ENCODE results near the gene SNRNP35.
A peak's percentile ranks its signal among the peaks of the same experiment; 100 is the strongest.

The SNRNP35 gene

GRCh38 chr12:123435636-123436016 lies 22.3 kb upstream of the SNRNP35 start:
- H3K4me1 ChIP-seq (ENCODE audit: control insufficient read depth, insufficient read depth, low read length): no peaks in the 10 kb centered on the region

GRCh38 chr12:123436017-123436964 lies 21.6 kb upstream of the SNRNP35 start, which contains the start of gene RILPL2:
Gene RILPL2, minus strand, starts transcription at chr12:123436684. Its CDS starts 264 bp downstream, at chr12:123436420.
- Histone ChIP-seq H3K9ac (ENCODE audit: low read depth, low read length) (no peak within 1 kb of the TSS), H3K4me1 (ENCODE audit: control insufficient read depth, insufficient read depth, low read length) (no peaks in the 10 kb centered on the region), H3K27me3 (ENCODE audit: control insufficient read depth, insufficient read depth, low read length) (peaks cover 24% of the 10 kb centered on the region), H3K9me3 (ENCODE audit: control insufficient read depth, insufficient read depth, low read length) (no peaks in the 10 kb centered on the region), H3K4me3 (ENCODE audit: low read depth, low read length) (peak within 1 kb of the TSS; percentile 93), H3K36me3 (ENCODE audit: control insufficient read depth, insufficient read depth, low read length) (no peaks in the 10 kb centered on the region), H3K27ac (ENCODE audit: low read depth, low read length) (peak within 1 kb of the TSS; percentile 28)

More at GRCh38 chr12:123435636-123436016, 22.3 kb upstream of the SNRNP35 start:
- Histone ChIP-seq H3K36me3 (ENCODE audit: control insufficient read depth, insufficient read depth, low read length) (no peaks in the 10 kb centered on the region), H3K27me3 (ENCODE audit: control insufficient read depth, insufficient read depth, low read length) (peaks cover 24% of the 10 kb centered on the region), H3K9ac (ENCODE audit: low read depth, low read length) (no peak overlapping the region), H3K27ac (ENCODE audit: low read depth, low read length) (no peak overlapping the region), H3K4me3 (ENCODE audit: low read depth, low read length) (peak overlapping the region; percentile 93), H3K9me3 (ENCODE audit: control insufficient read depth, insufficient read depth, low read length) (no peaks in the 10 kb centered on the region)

- Histone ChIP-seq H3K4me1 (ENCODE audit: control insufficient read depth, insufficient read depth, low read length) (peaks cover 7% of the 10 kb centered on the region), H3K27me3 (ENCODE audit: control insufficient read depth, insufficient read depth, low read length) (peaks cover 13% of the 10 kb centered on the region), H3K36me3 (ENCODE audit: control insufficient read depth, insufficient read depth, low read length) (no peaks in the 10 kb centered on the region), H3K27ac (ENCODE audit: low read depth, low read length) (no peak overlapping the region), H3K9me3 (ENCODE audit: control insufficient read depth, insufficient read depth, low read length) (no peaks in the 10 kb centered on the region), H3K9ac (ENCODE audit: low read depth, low read length) (no peak overlapping the region), H3K4me3 (ENCODE audit: low read depth, low read length) (no peak overlapping the region)
These were observed 16.3 kb upstream of the SNRNP35 start for GRCh38 chr12:123441523-123442164.

- no peaks in the 10 kb centered on the region for H3K9me3 ChIP-seq (ENCODE audit: control insufficient read depth, insufficient read depth, low read length)
- H3K9ac ChIP-seq (ENCODE audit: low read depth, low read length): no peak overlapping the region
- H3K4me3 ChIP-seq (ENCODE audit: low read depth, low read length): no peak overlapping the region
- no peak overlapping the region for H3K27ac ChIP-seq (ENCODE audit: low read depth, low read length)
- H3K36me3 ChIP-seq (ENCODE audit: control insufficient read depth, insufficient read depth, low read length): no peaks in the 10 kb centered on the region
- peaks cover 7% of the 10 kb centered on the region for H3K4me1 ChIP-seq (ENCODE audit: control insufficient read depth, insufficient read depth, low read length)
- peaks cover 3% of the 10 kb centered on the region; the same call in 1 of the 2 replicates for H3K27me3 ChIP-seq (ENCODE audit: control insufficient read depth, insufficient read depth, low read length)
These were observed 15.2 kb upstream of the SNRNP35 start for GRCh38 chr12:123442774-123443173.

GRCh38 chr12:123444092-123445026 lies 13.6 kb upstream of the SNRNP35 start:
- Histone ChIP-seq H3K4me3 (ENCODE audit: low read depth, low read length) (no peak overlapping the region), H3K9ac (ENCODE audit: low read depth, low read length) (no peak overlapping the region), H3K9me3 (ENCODE audit: control insufficient read depth, insufficient read depth, low read length) (no peaks in the 10 kb centered on the region), H3K4me1 (ENCODE audit: control insufficient read depth, insufficient read depth, low read length) (peaks cover 7% of the 10 kb centered on the region), H3K36me3 (ENCODE audit: control insufficient read depth, insufficient read depth, low read length) (no peaks in the 10 kb centered on the region), H3K27me3 (ENCODE audit: control insufficient read depth, insufficient read depth, low read length) (no peaks in the 10 kb centered on the region), H3K27ac (ENCODE audit: low read depth, low read length) (no peak overlapping the region)

- H3K9ac ChIP-seq (ENCODE audit: low read depth, low read length): no peak overlapping the region
These were observed 12.3 kb upstream of the SNRNP35 start for GRCh38 chr12:123445388-123446332.

GRCh38 chr12:123446333-123446713 lies 11.6 kb upstream of the SNRNP35 start:
- H3K9ac ChIP-seq (ENCODE audit: low read depth, low read length): no peak overlapping the region
- no peaks in the 10 kb centered on the region for H3K36me3 ChIP-seq (ENCODE audit: control insufficient read depth, insufficient read depth, low read length)
- peaks cover 7% of the 10 kb centered on the region for H3K4me1 ChIP-seq (ENCODE audit: control insufficient read depth, insufficient read depth, low read length)
- H3K9me3 ChIP-seq (ENCODE audit: control insufficient read depth, insufficient read depth, low read length): no peaks in the 10 kb centered on the region
- no peak overlapping the region for H3K27ac ChIP-seq (ENCODE audit: low read depth, low read length)
- H3K27me3 ChIP-seq (ENCODE audit: control insufficient read depth, insufficient read depth, low read length): no peaks in the 10 kb centered on the region
- H3K4me3 ChIP-seq (ENCODE audit: low read depth, low read length): no peak overlapping the region

More at GRCh38 chr12:123445388-123446332, 12.3 kb upstream of the SNRNP35 start:
- Histone ChIP-seq H3K27ac (ENCODE audit: low read depth, low read length) (no peak overlapping the region), H3K36me3 (ENCODE audit: control insufficient read depth, insufficient read depth, low read length) (no peaks in the 10 kb centered on the region), H3K27me3 (ENCODE audit: control insufficient read depth, insufficient read depth, low read length) (no peaks in the 10 kb centered on the region), H3K9me3 (ENCODE audit: control insufficient read depth, insufficient read depth, low read length) (no peaks in the 10 kb centered on the region), H3K4me1 (ENCODE audit: control insufficient read depth, insufficient read depth, low read length) (peaks cover 7% of the 10 kb centered on the region), H3K4me3 (ENCODE audit: low read depth, low read length) (no peak overlapping the region)

GRCh38 chr12:123449249-123449733 lies 8.6 kb upstream of the SNRNP35 start:
- H3K4me3 ChIP-seq (ENCODE audit: low read depth, low read length): no peak overlapping the region
- H3K27me3 ChIP-seq (ENCODE audit: control insufficient read depth, insufficient read depth, low read length): no peaks in the 10 kb centered on the region
- no peaks in the 10 kb centered on the region for H3K9me3 ChIP-seq (ENCODE audit: control insufficient read depth, insufficient read depth, low read length)
- no peaks in the 10 kb centered on the region for H3K36me3 ChIP-seq (ENCODE audit: control insufficient read depth, insufficient read depth, low read length)
- H3K4me1 ChIP-seq (ENCODE audit: control insufficient read depth, insufficient read depth, low read length): peaks cover 7% of the 10 kb centered on the region
- H3K27ac ChIP-seq (ENCODE audit: low read depth, low read length): no peak overlapping the region
- H3K9ac ChIP-seq (ENCODE audit: low read depth, low read length): no peak overlapping the region

GRCh38 chr12:123449856-123450255 lies 8.1 kb upstream of the SNRNP35 start:
- no peaks in the 10 kb centered on the region for H3K36me3 ChIP-seq (ENCODE audit: control insufficient read depth, insufficient read depth, low read length)
- H3K27ac ChIP-seq (ENCODE audit: low read depth, low read length): no peak overlapping the region
- no peak overlapping the region for H3K4me3 ChIP-seq (ENCODE audit: low read depth, low read length)
- H3K27me3 ChIP-seq (ENCODE audit: control insufficient read depth, insufficient read depth, low read length): no peaks in the 10 kb centered on the region
- no peaks in the 10 kb centered on the region for H3K9me3 ChIP-seq (ENCODE audit: control insufficient read depth, insufficient read depth, low read length)
- peaks cover 7% of the 10 kb centered on the region for H3K4me1 ChIP-seq (ENCODE audit: control insufficient read depth, insufficient read depth, low read length)
- no peak overlapping the region for H3K9ac ChIP-seq (ENCODE audit: low read depth, low read length)
